Ovary (tissue), 9 donors: Measurements from ENCODE around the gene TMED4. TPM values are rescaled to one million over a fixed set of nuclear protein-coding genes. Genes with fewer than 3 reads are reported as not detected.

ENCODE experiments used
- DNase-seq, 5 donors: peaks; one replicate each; pipeline ENCODE4 v3.0.0-alpha.2; 2019 to 2020
- H3K27ac ChIP-seq, 2 donors: fragments of 200-600 bp; one replicate each; pipeline versions ENCODE4 v1.5.1 to v1.8.0; 2019 to 2022
- H3K27me3 ChIP-seq: fragments of 200-600 bp; one replicate; pipeline ENCODE4 v1.8.0; 2022
- H3K36me3 ChIP-seq: fragments of 200-600 bp; sonication (generic); one replicate; pipeline ENCODE4 v1.5.1; 2019
- H3K4me1 ChIP-seq: one replicate; pipeline ENCODE4 v1.8.1; 2013; ENCODE audit warnings: mild to moderate bottlenecking, moderate library complexity; ENCODE audit not compliant: insufficient read depth
- H3K4me3 ChIP-seq: fragments of 200-600 bp; sonication (generic); one replicate; pipeline ENCODE4 v1.5.1; 2017
- H3K9me3 ChIP-seq, 2 donors: fragments of 200-600 bp in 1 of 2; sonication (generic) in 1 of 2; one replicate each; pipeline versions ENCODE4 v1.5.1 to v1.8.1; 2013 to 2019; ENCODE audit warnings: mild to moderate bottlenecking in 1 of 2, moderate library complexity in 1 of 2
- EP300 ChIP-seq: sonication (generic); formaldehyde crosslinking; IDR thresholded peaks from one replicate; pipeline ENCODE4 v1.6.1; 2017; ENCODE audit warnings: antibody characterized with exemption
- POLR2A ChIP-seq: fragments of 450-650 bp; IDR thresholded peaks from one replicate; pipeline ENCODE4 v1.6.1; 2017; ENCODE audit warnings: antibody characterized with exemption, mild to moderate bottlenecking, moderate library complexity
- WGBS, 3 donors: extraction: QIAGEN DNeasy Blood & Tissue Kit in 1 of 3; methylation state at CpG; one replicate each; pipeline versions ENCODE4 v1.1.5 to v1.1.7; 2013 to 2017; 5-methylcytosine and 5-hydroxymethylcytosine counted together
- intact Hi-C, 4 donors: fragments of 100-400 bp; cut with DNase I; formaldehyde crosslinking; loops; one replicate each; pipeline versions ENCODE4 v1.11.0 to v1.15.1; 2022 to 2023
- polyA plus RNA-seq, 2 donors: library from polyadenylated mRNA; stranded (reverse); fragments of 200-250 nt in 1 of 2; fragments of 350-450 nt in 1 of 2; fragmentation: Illumina TruSeq in 1 of 2; extraction: RNeasy Lipid Tissue Mini Kit (QIAGEN cat#74804) in 1 of 2; gene quantifications; one replicate each; pipeline ENCODE4 v1.2.3, GENCODE V29; 2013 to 2014
- total RNA-seq, 7 donors: library from RNA; depleted of rRNA in 2 of 7; stranded (reverse); fragments of >200 nt in 2 of 7; fragmentation: NEBNext Ultra II Directional in 3 of 7; extraction: Animal tissue kit (Norgen Biotek cat#: 25700) in 3 of 7; gene quantifications; one replicate each; pipeline versions ENCODE4 v1.1.0 to v1.2.4, GENCODE V29; 2016 to 2023
- TF ChIP-seq, protein P1 (sequence below), 3 donors: fragments of 450-650 bp in 2 of 3; fragments of 200-600 bp in 1 of 3; IDR thresholded peaks; one replicate each; pipeline versions ENCODE4 v1.5.1 to v1.8.0; 2016 to 2022; ENCODE audit warnings: antibody characterized with exemption in 3 of 3, mild to moderate bottlenecking in 1 of 3
- donor health status: DM: no; HTN: no; CAD: no; lungs with moderate emphysema.
- donor health status: DM: no; HTN: no; CAD: no.
- donor health status: Bipolar disorder and iron deficiency.
- donor health status: DM: yes; HTN: yes; CAD: no.
- donor health status: DM: no; HTN: no; CAD: no.
- donor health status: DM: yes; HTN: yes; CAD: no.

TMED4 gene
- total and polyA plus RNA-seq, 9 donors, result 74.9 to 155 (median 95.9) TPM

DNA sequence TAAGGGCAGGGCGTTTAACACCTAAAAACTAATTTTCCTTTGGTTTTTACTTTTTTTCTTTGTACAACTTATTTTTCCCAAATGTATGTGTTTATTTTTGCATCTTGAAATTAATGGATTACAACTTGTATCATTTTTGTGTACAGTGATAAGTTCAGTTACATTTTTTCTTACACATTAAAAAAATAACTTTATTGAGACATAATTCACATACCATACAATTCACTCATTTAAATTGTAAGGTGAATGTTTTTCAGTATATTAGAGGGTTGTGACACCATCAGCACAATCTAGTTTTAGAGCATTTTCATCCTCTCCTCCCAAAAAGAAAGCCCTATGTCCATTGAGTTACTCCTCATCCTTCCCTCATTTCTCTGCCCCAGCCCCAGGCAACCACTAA lies 36.0 kb upstream of the TMED4 start:
- Histone ChIP-seq H3K27ac (no peak overlapping the region), H3K36me3 (no peaks in the 10 kb centered on the region), H3K27me3 (no peaks in the 10 kb centered on the region), H3K4me1 (peaks cover 10% of the 10 kb centered on the region), H3K4me3 (no peak overlapping the region), H3K9me3 (no peaks in the 10 kb centered on the region)
- no peak for DNase-seq
- TF ChIP-seq, protein P1, sequence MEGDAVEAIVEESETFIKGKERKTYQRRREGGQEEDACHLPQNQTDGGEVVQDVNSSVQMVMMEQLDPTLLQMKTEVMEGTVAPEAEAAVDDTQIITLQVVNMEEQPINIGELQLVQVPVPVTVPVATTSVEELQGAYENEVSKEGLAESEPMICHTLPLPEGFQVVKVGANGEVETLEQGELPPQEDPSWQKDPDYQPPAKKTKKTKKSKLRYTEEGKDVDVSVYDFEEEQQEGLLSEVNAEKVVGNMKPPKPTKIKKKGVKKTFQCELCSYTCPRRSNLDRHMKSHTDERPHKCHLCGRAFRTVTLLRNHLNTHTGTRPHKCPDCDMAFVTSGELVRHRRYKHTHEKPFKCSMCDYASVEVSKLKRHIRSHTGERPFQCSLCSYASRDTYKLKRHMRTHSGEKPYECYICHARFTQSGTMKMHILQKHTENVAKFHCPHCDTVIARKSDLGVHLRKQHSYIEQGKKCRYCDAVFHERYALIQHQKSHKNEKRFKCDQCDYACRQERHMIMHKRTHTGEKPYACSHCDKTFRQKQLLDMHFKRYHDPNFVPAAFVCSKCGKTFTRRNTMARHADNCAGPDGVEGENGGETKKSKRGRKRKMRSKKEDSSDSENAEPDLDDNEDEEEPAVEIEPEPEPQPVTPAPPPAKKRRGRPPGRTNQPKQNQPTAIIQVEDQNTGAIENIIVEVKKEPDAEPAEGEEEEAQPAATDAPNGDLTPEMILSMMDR (IDR thresholded peaks at IDR 0.05), result no peak
- TF ChIP-seq EP300 (no peak), POLR2A (no peak)
- intact Hi-C loops, result no loop called here
- 92 to 97% (median 93%) methylated on average over 1 of the region's 1 CpG for WGBS, 3 donors

DNA sequence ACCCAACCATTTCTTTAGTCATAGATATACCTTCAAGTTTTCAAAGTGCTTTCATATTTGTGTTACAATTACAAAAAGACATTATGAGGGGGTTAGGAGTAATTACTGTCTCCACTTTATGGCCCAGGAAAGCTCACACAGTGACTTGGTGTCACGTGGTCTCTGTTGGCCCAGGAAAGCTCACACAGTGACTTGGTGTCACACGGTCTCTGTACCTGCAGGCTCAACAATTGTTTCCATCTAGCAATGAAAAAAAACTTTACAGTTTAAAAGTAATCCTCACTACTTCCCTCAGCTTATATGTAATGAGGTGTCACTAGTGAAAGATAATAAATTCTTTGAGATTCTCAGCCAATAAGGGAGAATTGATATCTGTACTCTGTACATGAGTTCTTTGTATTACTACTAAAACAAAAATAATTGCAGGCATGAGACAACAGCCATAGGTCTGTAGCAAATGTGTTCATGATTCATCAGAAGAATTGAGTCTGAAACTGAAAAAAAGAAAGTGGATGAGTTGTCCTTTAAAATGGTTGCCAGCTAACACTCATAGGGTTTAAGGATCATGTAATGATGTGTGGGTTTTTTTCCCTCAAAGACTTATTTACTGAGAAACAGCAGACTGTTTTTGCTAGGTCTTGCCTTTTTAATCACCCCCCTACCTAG lies 35.3 kb upstream of the TMED4 start:
- Histone ChIP-seq H3K27me3 (no peaks in the 10 kb centered on the region), H3K4me1 (peaks cover 7% of the 10 kb centered on the region), H3K27ac (no peak overlapping the region), H3K4me3 (no peak overlapping the region), H3K9me3 (no peaks in the 10 kb centered on the region), H3K36me3 (no peaks in the 10 kb centered on the region)
- no peak for TF ChIP-seq EP300
- no peak for TF ChIP-seq POLR2A
- TF ChIP-seq, protein P1 (IDR thresholded peaks at IDR 0.05), result no peak
- intact Hi-C loops, result no loop called here
- 88 to 89% (median 89%) methylated on average over 2 of the region's 2 CpGs for WGBS, 3 donors
- no peak for DNase-seq

DNA sequence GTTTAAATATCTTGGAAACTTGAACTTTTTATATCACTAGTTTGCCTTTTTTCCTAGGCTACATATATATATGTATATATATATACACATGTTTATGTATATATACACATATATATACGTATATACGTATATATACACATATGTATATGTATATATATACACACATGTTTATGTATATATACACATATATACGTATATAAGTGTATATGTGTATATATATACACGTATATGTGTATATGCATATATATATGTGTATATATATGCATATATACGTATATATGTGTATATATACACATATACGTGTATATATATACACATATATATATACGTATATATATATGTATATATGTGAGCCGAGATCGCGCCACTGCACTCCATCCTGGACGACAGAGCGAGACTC lies 34.5 kb upstream of the TMED4 start:
- no peaks in the 10 kb centered on the region for H3K27me3 ChIP-seq
- TF ChIP-seq POLR2A (no peak), EP300 (no peak)
- TF ChIP-seq, protein P1 (IDR thresholded peaks at IDR 0.05), result no peak
- intact Hi-C loops, result no loop called here
- no peak for DNase-seq
- no peak overlapping the region for H3K27ac ChIP-seq
- no peaks in the 10 kb centered on the region for H3K36me3 ChIP-seq
- H3K9me3 ChIP-seq, result no peaks in the 10 kb centered on the region
- H3K4me1 ChIP-seq, result peaks cover 7% of the 10 kb centered on the region
- H3K4me3 ChIP-seq, result no peak overlapping the region
- WGBS, 3 donors, result 88 to 89% (median 88%) methylated on average over 12 of the region's 12 CpGs

DNA sequence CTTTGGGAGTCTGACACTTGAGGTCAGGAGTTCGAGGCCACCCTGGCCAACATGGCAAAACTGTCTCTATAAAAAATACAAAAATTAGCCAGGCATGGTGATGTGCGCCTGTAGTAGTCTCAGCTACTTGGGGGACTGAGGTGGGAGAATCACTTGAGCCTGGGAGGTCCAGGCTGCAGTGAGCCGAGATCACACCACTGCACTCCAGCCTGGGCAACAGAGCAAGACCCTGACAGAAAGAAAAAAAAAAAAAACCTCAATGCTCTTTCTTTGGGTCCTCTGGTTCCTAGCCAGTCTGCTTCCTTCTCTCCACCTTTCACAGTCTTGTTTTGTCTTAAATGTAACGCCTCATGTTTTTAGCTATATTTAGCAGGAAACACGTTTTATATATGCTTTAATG lies 33.8 kb upstream of the TMED4 start:
- intact Hi-C loops, result no loop called here
- H3K27ac ChIP-seq, result no peak overlapping the region

More for the DNA sequence above, 33.8 kb upstream of the TMED4 start:
- DNase-seq, result no peak
- no peaks in the 10 kb centered on the region for H3K9me3 ChIP-seq
- no peaks in the 10 kb centered on the region for H3K36me3 ChIP-seq
- 81 to 88% (median 87%) methylated on average over 5 of the region's 5 CpGs for WGBS, 3 donors
- H3K4me3 ChIP-seq, result no peak overlapping the region
- no peaks in the 10 kb centered on the region for H3K27me3 ChIP-seq
- TF ChIP-seq, protein P1 (IDR thresholded peaks at IDR 0.05), result no peak
- no peak for TF ChIP-seq POLR2A
- TF ChIP-seq EP300, result no peak
- peaks cover 7% of the 10 kb centered on the region for H3K4me1 ChIP-seq
